Subcutaneous abdominal adipose tissue (tissue), 5 donors: ENCODE measurements around the gene FAM174A.

Experiments used
- H3K27ac ChIP-seq: one replicate; pipeline ENCODE4 v1.7.0; 2013; ENCODE audit warnings: low read depth, mild to moderate bottlenecking, inconsistent platforms, low read length, moderate library complexity
- H3K27me3 ChIP-seq, 5 donors: one replicate each; pipeline ENCODE4 v1.7.0; 2013; ENCODE audit warnings: low read length in 5 of 5, inconsistent platforms in 1 of 5; ENCODE audit not compliant: control insufficient read depth in 5 of 5, insufficient read depth in 4 of 5
- H3K36me3 ChIP-seq, 5 donors: one replicate each; pipeline ENCODE4 v1.7.0; 2013; ENCODE audit warnings: low read length in 5 of 5; ENCODE audit not compliant: control insufficient read depth in 5 of 5, insufficient read depth in 5 of 5
- H3K4me1 ChIP-seq, 5 donors: one replicate each; pipeline ENCODE4 v1.7.0; 2013; ENCODE audit warnings: low read length in 5 of 5, mild to moderate bottlenecking in 3 of 5, moderate library complexity in 1 of 5; ENCODE audit not compliant: control insufficient read depth in 5 of 5, insufficient read depth in 5 of 5
- H3K4me3 ChIP-seq, 5 donors: one replicate each; pipeline ENCODE4 v1.7.0; 2013; ENCODE audit warnings: low read length in 5 of 5, low read depth in 1 of 5
- H3K9ac ChIP-seq, 5 donors: one replicate each; pipeline ENCODE4 v1.7.0; 2013; ENCODE audit warnings: low read length in 5 of 5, mild to moderate bottlenecking in 4 of 5, moderate library complexity in 3 of 5
- H3K9me3 ChIP-seq, 5 donors: one replicate each; pipeline ENCODE4 v1.7.0; 2013; ENCODE audit warnings: low read length in 5 of 5; ENCODE audit not compliant: control insufficient read depth in 5 of 5
- donor health status: healthy.
- donor health status: healthy.
- donor health status: healthy.
- donor health status: healthy.
- donor health status: healthy.

FAM174A gene

DNA sequence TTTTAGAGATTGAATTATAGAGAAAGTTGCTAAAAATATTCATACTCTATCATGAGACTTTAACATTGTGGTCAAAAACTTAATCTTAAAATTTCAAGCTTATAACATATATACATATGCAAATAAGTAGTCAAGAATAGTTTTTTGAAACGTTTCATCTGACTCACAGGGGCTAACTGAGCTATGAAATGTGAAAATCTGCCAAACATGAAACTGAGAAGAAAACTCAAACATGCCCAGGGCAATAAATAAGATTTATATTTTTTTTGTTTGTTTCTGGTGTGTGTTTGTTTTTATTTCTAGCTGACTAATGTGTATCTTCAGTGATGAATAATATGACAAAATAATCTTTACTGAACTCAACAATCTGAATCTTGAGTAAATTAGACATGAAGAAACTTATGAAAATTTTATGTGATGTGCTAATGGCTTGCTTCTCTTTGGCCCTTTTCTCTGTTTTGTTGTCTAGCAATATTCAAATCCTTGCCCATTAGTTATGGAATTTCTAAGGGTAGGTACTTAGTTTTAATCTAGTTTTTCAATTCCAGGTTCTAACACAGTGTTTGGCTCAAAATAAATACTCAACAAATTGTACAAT is 99.9 kb downstream of the FAM174A start:
- H3K36me3 ChIP-seq, result no peaks in the 10 kb centered on the region
- H3K9me3 ChIP-seq, result no peaks in the 10 kb centered on the region
- no peak overlapping the region for H3K27ac ChIP-seq
- no peak overlapping the region for H3K9ac ChIP-seq
- no peak overlapping the region for H3K4me3 ChIP-seq
- no peaks in the 10 kb centered on the region for H3K4me1 ChIP-seq
- no peaks in the 10 kb centered on the region for H3K27me3 ChIP-seq
